ENCODE results near the gene GNB4. TPM values are rescaled to one million over a fixed set of nuclear protein-coding genes. Genes with fewer than 3 reads are reported as not detected.

Gene GNB4
- total RNA-seq, 1 experiment from 2014 or later = 72.1 TPM

GRCh38 chr3:179355996-179356395 lies 95.3 kb downstream of the GNB4 start:
- no peak for DNase-seq (ENCODE audit: low read depth)

GRCh38 chr3:179348325-179349013 lies 102.8 kb downstream of the GNB4 start:
- no peak for DNase-seq (ENCODE audit: low read depth)

GRCh38 chr3:179347345-179348194 lies 103.7 kb downstream of the GNB4 start, which contains the start of gene MFN1:
Gene MFN1 (plus strand): TSS chr3:179347709. CDS start chr3:179348852, 1,143 bp downstream.
- DNase-seq (ENCODE audit: low read depth) = peak; percentile 96

Other genes starting within 250 kb of the GNB4 start
- gene KCNMB3, start 200.4 kb downstream of the GNB4 start, total RNA-seq (2014; rRNA removed; shearing (Covaris generic)) = 0.88 and 1.3 TPM in 2 replicates
- gene ZNF639, start 128.4 kb downstream of the GNB4 start, total RNA-seq (2014; rRNA removed; shearing (Covaris generic)) = 51.8 and 59.1 TPM in 2 replicates
- 54.7 and 76.3 TPM in 2 replicates for gene MFN1, start 103.8 kb downstream of the GNB4 start, total RNA-seq (2014; rRNA removed; shearing (Covaris generic))
- 127 and 161 TPM in 2 replicates for gene ACTL6A, start 111.5 kb upstream of the GNB4 start, total RNA-seq (2014; rRNA removed; shearing (Covaris generic))
- gene MRPL47, start 153.2 kb upstream of the GNB4 start, total RNA-seq (2014; rRNA removed; shearing (Covaris generic)) = 95.4 and 107 TPM in 2 replicates
- gene NDUFB5, start 153.3 kb upstream of the GNB4 start, total RNA-seq (2014; rRNA removed; shearing (Covaris generic)) = 222 TPM in 2 replicates
- 13.8 and 16.2 TPM in 2 replicates for gene USP13, start 201.6 kb upstream of the GNB4 start, total RNA-seq (2014; rRNA removed; shearing (Covaris generic))

All from RPMI7951 (cell line).